ENCODE data around the gene CNGA1. TPM values are rescaled to one million over a fixed set of nuclear protein-coding genes. Genes with fewer than 3 reads are reported as not detected.

Gene CNGA1
- total RNA-seq (2014; rRNA removed; shearing (Covaris generic)): 0.32 TPM in 1 of 2 replicates, not detected in the other

DNA sequence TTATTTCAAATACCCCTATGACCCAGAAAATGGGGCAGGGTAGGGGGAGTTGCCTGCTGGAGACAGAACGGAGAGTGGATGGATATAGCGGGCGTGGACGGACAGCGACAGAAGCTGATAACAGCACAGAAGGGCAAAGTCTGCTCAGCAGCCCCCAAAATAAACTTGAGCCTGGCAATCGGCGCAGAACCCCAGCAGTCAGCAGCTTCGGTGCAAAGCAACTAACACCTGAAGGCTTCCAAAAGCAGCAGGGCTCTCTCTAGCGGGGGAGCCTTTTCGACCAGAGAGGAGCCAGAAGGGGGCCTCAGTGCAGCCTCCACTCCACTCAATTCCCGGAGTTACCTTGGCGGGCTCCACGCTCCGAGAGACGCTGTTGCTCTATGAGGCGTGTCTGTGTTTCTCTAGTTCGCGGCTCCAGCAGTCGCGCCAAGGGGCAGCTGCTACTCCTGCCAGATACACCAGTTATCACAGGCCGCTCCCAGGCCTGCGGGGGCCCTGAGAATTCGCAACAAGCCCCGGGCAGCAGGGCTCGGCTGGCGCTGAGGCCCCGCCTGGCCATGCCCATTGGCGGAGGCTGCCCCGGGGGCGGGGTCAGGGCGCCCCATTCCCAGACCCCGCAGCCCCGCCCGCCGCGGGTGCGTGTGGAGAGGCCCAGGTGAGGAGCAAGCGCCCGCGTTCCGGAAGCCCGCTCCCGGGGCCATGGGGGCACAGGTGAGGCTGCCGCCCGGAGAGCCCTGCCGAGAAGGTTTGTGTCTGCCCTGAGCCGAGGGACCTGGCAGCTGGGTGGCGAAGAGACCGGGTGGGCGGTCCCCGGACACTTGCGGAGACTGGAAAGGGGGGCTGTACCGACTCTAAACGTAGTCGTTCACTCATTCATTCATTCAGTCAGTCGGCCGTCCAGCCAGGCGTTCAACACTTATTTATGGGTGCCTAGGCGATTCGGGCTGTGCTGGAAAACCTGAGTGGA lies at the start of gene CNGA1, which contains the start of gene NIPAL1:
TSS of gene CNGA1 (minus strand) at position 541 of the 967 bp plus-strand sequence. CDS start 63,992 bp downstream, outside the sequence.
TSS of gene NIPAL1 (plus strand) at position 632 of the 967 bp plus-strand sequence. CDS start at position 700, 68 bp downstream.
- DNase-seq (ENCODE audit: low read depth): peak; percentile 82

GRCh38 chr4:48065587-48066052 lies 49.1 kb upstream of the CNGA1 start:
- no peak for DNase-seq (ENCODE audit: low read depth)

DNA sequence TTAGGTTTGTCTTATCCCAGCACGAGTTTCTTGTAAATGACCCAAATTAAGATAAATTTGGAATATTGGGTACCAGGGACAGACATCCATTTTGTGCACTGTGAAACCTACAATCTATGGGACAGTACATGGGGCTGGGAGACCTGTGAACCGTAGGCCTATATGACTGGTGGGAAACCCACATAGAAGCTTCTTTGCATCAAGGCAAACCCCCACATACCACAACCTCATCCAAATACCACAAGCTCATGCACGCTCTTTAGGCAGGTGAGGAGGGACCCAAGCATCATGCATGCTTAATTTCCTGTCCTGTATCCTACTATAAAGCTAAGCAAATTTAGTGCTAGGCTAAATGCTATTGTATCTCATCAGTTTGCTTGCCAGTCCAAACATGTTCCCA lies 47.9 kb upstream of the CNGA1 start:
- no peak for DNase-seq (ENCODE audit: low read depth)

DNA sequence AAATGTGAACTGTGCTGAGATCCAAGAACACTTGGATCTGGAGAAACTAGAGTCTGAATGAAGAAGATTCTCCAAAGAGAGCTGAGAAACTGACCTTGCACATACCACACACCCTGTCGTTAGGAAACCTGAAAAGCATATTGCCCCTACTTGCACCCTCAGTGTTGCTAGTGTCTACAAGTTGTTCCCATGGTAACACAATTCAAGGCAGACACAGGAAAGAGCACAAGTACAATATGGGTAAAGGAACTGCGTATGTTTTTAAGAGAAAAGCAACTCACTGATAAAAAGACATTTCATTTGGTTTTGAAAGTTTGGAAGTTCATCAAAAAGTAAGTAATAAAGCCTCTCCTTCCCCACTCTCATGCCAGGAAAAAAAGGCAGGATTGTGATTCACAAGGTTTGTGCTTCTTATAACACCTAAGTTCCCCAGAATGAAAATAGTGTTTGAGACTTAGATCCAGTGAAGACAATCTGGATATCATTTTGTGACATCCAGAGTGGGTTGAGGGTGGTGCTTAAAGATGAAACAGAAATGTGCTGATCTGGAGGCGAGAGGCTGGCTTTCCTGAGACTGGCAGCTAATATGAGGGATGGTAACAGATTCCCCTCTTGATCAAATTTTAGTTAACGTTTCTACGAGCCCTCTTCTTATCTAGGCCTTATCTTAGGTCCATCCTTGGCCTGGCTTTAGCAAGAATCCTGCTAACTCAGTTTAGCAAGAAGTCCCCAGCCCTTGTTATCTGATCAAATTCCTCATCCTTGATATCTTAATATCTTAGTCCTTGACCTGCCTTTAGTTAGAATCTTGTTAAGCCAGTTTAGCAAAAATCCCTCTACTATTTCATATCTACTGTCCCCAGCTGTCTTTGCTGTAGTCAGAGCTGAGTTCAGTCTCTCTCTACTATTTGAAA lies 42.4 kb upstream of the CNGA1 start:
- no peak for DNase-seq (ENCODE audit: low read depth)

- peak; percentile 47 for DNase-seq (ENCODE audit: low read depth)
Measured at GRCh38 chr4:48051078-48051477, 34.6 kb upstream of the CNGA1 start.

DNA sequence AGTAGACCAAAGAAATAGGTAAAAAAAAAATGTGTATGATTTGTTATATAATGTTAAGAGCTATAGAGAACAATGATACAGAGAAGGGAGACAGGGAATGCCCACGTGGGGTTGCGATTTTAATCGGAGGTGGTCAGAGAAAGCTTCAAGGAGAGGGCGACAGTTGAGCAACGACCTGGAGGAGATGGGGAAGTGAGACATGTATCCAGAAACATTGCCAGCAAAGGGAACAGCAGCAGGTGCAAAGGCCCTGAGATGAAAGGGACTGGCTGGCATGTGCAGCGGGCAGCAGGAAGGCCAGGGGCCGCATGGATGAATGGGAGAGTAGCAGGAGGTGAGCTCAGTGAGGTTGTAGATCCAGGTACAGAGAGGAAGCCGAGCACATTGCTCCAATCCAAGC lies 33.0 kb upstream of the CNGA1 start:
- DNase-seq (ENCODE audit: low read depth): no peak

- DNase-seq (ENCODE audit: low read depth): no peak
Measured at GRCh38 chr4:48047896-48048295, 31.4 kb upstream of the CNGA1 start.

DNA sequence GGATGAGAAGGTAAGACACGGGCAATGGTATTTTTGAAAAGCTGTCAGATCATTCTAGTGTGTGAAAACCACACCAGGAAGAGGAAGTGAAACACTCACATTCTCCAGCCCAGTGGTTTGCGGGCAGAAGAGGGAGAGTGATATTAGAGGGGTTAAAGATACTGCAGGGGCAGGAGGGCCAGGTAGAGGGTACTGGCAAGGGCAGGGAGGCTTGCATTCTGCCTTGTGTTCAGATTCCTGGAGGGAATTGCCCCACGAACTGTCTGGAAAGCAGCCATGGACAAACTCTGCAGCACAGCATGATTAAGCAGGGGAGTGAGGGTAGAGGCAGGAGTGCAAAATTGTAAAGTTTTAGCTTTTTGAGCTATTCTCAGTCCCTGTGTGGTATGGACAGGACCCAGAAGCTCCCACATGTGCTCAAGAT lies 31.0 kb upstream of the CNGA1 start:
- DNase-seq (ENCODE audit: low read depth): peak; percentile 46

- no peak for DNase-seq (ENCODE audit: low read depth)
Measured at GRCh38 chr4:48046059-48046458, 29.6 kb upstream of the CNGA1 start.

- no peak for DNase-seq (ENCODE audit: low read depth)
Measured at GRCh38 chr4:48044298-48044697, 27.8 kb upstream of the CNGA1 start.

- no peak for DNase-seq (ENCODE audit: low read depth)
Measured at GRCh38 chr4:48043504-48043903, 27.0 kb upstream of the CNGA1 start.

GRCh38 chr4:48042979-48043461 lies 26.5 kb upstream of the CNGA1 start:
- no peak for DNase-seq (ENCODE audit: low read depth)

GRCh38 chr4:48041535-48042137 lies 25.2 kb upstream of the CNGA1 start:
- peak; percentile 35 for DNase-seq (ENCODE audit: low read depth)

DNA sequence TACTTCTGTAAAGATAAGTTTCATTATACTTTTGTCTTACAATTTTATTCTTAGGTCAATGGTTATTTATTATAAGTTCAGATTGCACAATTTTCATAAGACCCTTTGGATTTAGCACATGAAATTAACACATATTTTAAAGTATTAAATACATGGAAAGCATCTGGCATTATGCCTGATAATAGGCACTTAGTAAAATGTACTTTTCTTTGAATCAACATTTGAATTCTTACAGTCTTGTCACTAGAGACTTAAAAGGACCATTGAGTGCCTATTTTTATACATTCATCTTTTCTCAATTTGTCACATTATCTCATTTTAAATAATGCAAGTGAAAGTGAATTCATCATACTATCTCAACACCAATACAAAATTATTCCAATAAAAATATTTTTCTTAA lies 23.1 kb upstream of the CNGA1 start:
- DNase-seq (ENCODE audit: low read depth): no peak

DNA sequence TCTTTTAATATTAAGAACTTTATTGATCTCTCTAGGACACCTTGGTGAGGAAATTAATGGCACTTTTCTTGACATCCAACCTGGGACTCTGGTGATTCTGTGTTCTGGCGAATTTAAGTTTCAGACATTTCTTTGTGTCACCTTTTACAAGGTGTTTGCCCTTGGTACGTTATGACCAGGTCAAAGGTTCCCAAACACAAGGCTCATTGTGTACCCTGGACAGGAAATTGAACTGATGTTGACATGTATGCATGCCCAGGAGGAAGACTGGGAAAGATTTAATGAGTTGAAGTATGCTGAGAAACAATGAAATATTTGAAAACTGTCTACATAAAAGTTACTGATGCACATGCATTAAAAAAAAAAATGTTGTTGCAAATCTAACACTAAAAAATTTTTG lies 22.2 kb upstream of the CNGA1 start:
- DNase-seq (ENCODE audit: low read depth): no peak

- DNase-seq (ENCODE audit: low read depth): no peak
Measured at GRCh38 chr4:48037117-48037462, 20.6 kb upstream of the CNGA1 start.

DNA sequence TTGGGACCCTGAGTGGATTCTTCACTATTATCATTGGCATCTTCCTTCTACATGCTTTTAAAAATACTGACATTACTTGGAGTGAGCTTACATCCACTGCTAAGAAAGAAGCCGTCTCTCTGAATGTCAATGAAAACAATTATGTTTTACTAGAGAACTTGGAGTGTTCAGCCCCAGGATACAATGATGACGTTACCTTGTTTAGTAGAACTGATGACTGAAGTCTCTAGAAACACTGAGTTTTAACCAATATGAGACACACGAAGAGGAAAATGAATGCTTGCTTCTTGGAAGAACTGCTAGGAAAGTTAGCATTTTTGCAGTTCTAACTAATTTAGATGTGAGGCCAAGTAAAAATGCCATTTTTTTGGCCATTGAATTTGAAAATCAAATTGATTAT lies 19.5 kb upstream of the CNGA1 start:
- no peak for DNase-seq (ENCODE audit: low read depth)

GRCh38 chr4:48033825-48034413 lies 17.4 kb upstream of the CNGA1 start:
- DNase-seq (ENCODE audit: low read depth): peak; percentile 50

GRCh38 chr4:48033412-48033811 lies 16.9 kb upstream of the CNGA1 start:
- no peak for DNase-seq (ENCODE audit: low read depth)

GRCh38 chr4:48032721-48033120 lies 16.2 kb upstream of the CNGA1 start:
- DNase-seq (ENCODE audit: low read depth): no peak

All from M059J (cell line).